Embryonic facial prominence (tissue), 1 donor: ENCODE data around the gene SKOR1.

Source experiments
- DNase-seq: peaks from one replicate; pipeline ENCODE4 v3.0.0-alpha.2; 2016; ENCODE audit errors: extremely low spot score

SKOR1 gene

GRCh38 chr15:67832897-67833709 is 7.8 kb downstream of the SKOR1 start:
- DNase-seq = no peak

- DNase-seq = no peak
Measured at GRCh38 chr15:67833710-67834511, 8.6 kb downstream of the SKOR1 start.

- no peak for DNase-seq
Measured at GRCh38 chr15:67834581-67835296, 9.4 kb downstream of the SKOR1 start.

GRCh38 chr15:67835297-67836133 is 10.2 kb downstream of the SKOR1 start:
- no peak for DNase-seq

- no peak for DNase-seq
Measured at GRCh38 chr15:67836134-67836455, 10.8 kb downstream of the SKOR1 start.

- no peak for DNase-seq
Measured at GRCh38 chr15:67836477-67836876, 11.2 kb downstream of the SKOR1 start.

- no peak for DNase-seq
Measured at GRCh38 chr15:67836955-67837354, 11.6 kb downstream of the SKOR1 start.

- DNase-seq = no peak
Measured at GRCh38 chr15:67838789-67839332, 13.6 kb downstream of the SKOR1 start.

- DNase-seq = no peak
Measured at GRCh38 chr15:67839499-67839928, 14.2 kb downstream of the SKOR1 start.

- peak; percentile 95 for DNase-seq
Measured at GRCh38 chr15:67839929-67840748, 14.8 kb downstream of the SKOR1 start, which contains the start of gene RNU6-1. Gene RNU6-1 (minus strand): TSS chr15:67840045.

GRCh38 chr15:67840749-67841512 is 15.6 kb downstream of the SKOR1 start:
- no peak for DNase-seq

- DNase-seq = no peak
Measured at GRCh38 chr15:67841513-67841762, 16.1 kb downstream of the SKOR1 start.

- no peak for DNase-seq
Measured at GRCh38 chr15:67843092-67843501, 17.8 kb downstream of the SKOR1 start.

GRCh38 chr15:67843571-67844387 is 18.5 kb downstream of the SKOR1 start:
- DNase-seq = no peak

GRCh38 chr15:67845974-67846373 is 20.7 kb downstream of the SKOR1 start:
- DNase-seq = no peak

- no peak for DNase-seq
Measured at GRCh38 chr15:67849538-67849937, 24.2 kb downstream of the SKOR1 start.

- DNase-seq = no peak
Measured at GRCh38 chr15:67850336-67850735, 25.0 kb downstream of the SKOR1 start.

GRCh38 chr15:67850994-67851571 is 25.8 kb downstream of the SKOR1 start:
- no peak for DNase-seq

- no peak for DNase-seq
Measured at GRCh38 chr15:67852418-67852817, 27.1 kb downstream of the SKOR1 start.
